GM13976 (cell line): ENCODE results near the gene EEF1B2.
"Not testable (repeated sequence)": the region's sequence is repeated elsewhere in the genome, so short reads cannot be mapped to it uniquely, and the experiment has no call there.

ENCODE experiments used
- DNase-seq: peaks from one replicate; pipeline ENCODE4 v3.0.0; 2012; ENCODE audit warnings: low spot score
- CTCF ChIP-seq: IDR thresholded peaks from 2 replicates; pipeline ENCODE4 v1.5.1; 2012; ENCODE audit warnings: borderline replicate concordance, mild to moderate bottlenecking; ENCODE audit not compliant: insufficient read depth; ENCODE audit errors: extremely low read depth, missing control alignments, control extremely low read depth
- in situ Hi-C: fragments of 300-500 bp; cut with MboI; formaldehyde crosslinking; loops from one replicate; pipeline ENCODE4 v1.12.0; 2022; ENCODE audit warnings: low sequenced_read_pairs, mixed read lengths, inconsistent platforms; ENCODE audit not compliant: unreplicated experiment

EEF1B2 gene

DNA sequence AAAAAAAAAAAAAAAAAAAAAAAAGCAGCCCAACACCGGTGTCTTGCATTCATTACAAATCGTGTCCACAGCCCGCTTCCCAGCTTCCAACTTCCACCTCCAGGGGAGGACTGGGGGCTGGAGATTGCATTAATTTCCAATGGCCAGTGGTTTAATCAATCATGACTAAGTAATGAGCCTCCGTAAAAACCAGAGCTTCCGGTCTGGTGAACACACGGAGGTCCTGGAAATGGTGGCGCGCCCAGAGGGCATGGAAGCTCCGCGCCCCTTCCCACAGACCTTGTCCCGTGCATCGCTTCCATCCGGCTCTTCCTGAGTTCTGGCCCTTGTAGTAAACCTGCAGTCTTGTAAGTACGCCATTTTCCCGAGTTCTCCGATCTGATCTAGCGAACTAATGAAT is 43.6 kb downstream of the EEF1B2 start:
- in situ Hi-C loops = no loop called here
- TF ChIP-seq CTCF = no peak
- no peak for DNase-seq

DNA sequence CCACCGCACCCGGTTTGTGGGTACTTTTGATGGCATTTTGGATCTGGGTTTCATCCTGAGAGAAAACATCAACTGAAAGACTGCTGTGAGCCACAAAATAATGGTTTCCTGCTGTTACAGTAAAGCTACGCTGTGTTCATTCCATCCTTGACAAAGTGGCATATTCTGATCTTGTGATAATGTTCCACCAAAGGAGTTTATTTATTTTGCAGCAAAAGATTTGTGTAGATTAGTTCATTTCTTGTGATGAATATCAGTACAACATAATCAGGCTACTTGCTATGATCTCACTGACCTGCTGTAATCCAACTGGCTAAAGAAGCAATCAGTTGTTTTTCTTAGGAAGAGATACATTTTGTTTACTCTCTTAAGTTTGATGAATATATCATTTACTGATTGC is 45.0 kb downstream of the EEF1B2 start:
- in situ Hi-C loops = no loop called here
- DNase-seq = no peak
- no peak for TF ChIP-seq CTCF

DNA sequence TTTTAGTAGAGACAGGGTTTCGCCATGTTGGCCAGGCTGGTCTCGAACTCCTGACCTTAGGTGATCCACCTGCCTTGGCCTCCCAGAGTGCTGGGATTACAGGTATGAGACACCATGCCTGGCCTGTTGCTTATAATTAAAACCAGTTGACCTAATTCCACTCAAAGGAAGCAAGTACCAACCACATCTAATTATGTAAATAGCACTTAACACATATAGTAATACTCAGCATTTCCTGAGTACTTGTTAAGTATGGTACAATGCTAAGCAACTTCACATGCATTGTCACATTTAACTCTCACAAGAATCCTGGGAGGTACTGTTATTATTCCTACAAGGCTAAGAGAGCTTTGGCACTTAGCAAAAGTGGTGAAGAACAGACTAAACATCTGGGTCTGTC is 47.6 kb downstream of the EEF1B2 start:
- DNase-seq, in situ Hi-C loops: not testable (repeated sequence)

GRCh38 chr2:206208900-206209299 is 49.2 kb downstream of the EEF1B2 start:
- no peak for DNase-seq
- TF ChIP-seq CTCF = no peak

GRCh38 chr2:206211657-206212255 is 52.1 kb downstream of the EEF1B2 start:
- in situ Hi-C loops = no loop called here
- no peak for DNase-seq
- no peak for TF ChIP-seq CTCF

More at GRCh38 chr2:206208900-206209299, 49.2 kb downstream of the EEF1B2 start:
- in situ Hi-C loops = no loop called here
